GM23248 (cell line): Measurements from ENCODE around the gene GPR27. TPM values are rescaled to one million over a fixed set of nuclear protein-coding genes. Genes with fewer than 3 reads are reported as not detected.

Experiments
- DNase-seq: peaks from one replicate; pipeline ENCODE4 v3.0.0-alpha.2; 2015
- H2AFZ ChIP-seq: fragments of 200-600 bp; sonication (generic); 2 replicates; pipeline ENCODE4 v1.6.1; 2016; ENCODE audit warnings: antibody characterized with exemption
- H3F3A ChIP-seq: fragments of 200-600 bp; sonication (generic); 2 replicates; pipeline ENCODE4 v1.6.1; 2016; ENCODE audit warnings: mild to moderate bottlenecking, antibody characterized with exemption, mixed run types; ENCODE audit not compliant: insufficient read depth
- H3K27ac ChIP-seq: fragments of 200-600 bp; sonication (generic); 2 replicates; pipeline ENCODE4 v1.5.1; 2016; ENCODE audit warnings: mild to moderate bottlenecking
- H3K27me3 ChIP-seq: fragments of 200-600 bp; sonication (generic); replicated peaks from 2 replicates; pipeline ENCODE4 v1.6.1; 2016; ENCODE audit warnings: mild to moderate bottlenecking; ENCODE audit not compliant: insufficient read depth
- H3K36me3 ChIP-seq: fragments of 200-600 bp; sonication (generic); 2 replicates; pipeline ENCODE4 v1.6.1; 2016; ENCODE audit warnings: low read depth, mild to moderate bottlenecking
- H3K4me1 ChIP-seq: fragments of 200-600 bp; sonication (generic); 2 replicates; pipeline ENCODE4 v1.6.1; 2016; ENCODE audit warnings: mild to moderate bottlenecking; ENCODE audit not compliant: insufficient read depth
- H3K4me2 ChIP-seq: fragments of 200-600 bp; sonication (generic); one replicate; pipeline ENCODE4 v1.6.1; 2016; ENCODE audit warnings: mild to moderate bottlenecking; ENCODE audit not compliant: unreplicated experiment
- H3K4me3 ChIP-seq: fragments of 200-600 bp; sonication (generic); 2 replicates; pipeline ENCODE4 v1.5.1; 2016; ENCODE audit warnings: mild to moderate bottlenecking
- H3K79me2 ChIP-seq: fragments of 200-600 bp; sonication (generic); 2 replicates; pipeline ENCODE4 v1.6.1; 2016; ENCODE audit warnings: mild to moderate bottlenecking; ENCODE audit not compliant: insufficient read depth
- H3K9ac ChIP-seq: fragments of 200-600 bp; sonication (generic); 2 replicates; pipeline ENCODE4 v1.6.1; 2016; ENCODE audit warnings: mild to moderate bottlenecking
- H3K9me2 ChIP-seq: fragments of 200-600 bp; sonication (generic); 2 replicates; pipeline ENCODE4 v1.6.1; 2016; ENCODE audit warnings: mixed run types, mild to moderate bottlenecking, moderate library complexity; ENCODE audit not compliant: insufficient read depth
- H3K9me3 ChIP-seq: fragments of 200-600 bp; sonication (generic); one replicate; pipeline ENCODE4 v1.6.1; 2017; ENCODE audit warnings: low read depth
- H4K20me1 ChIP-seq: fragments of 200-600 bp; sonication (generic); 2 replicates; pipeline ENCODE4 v1.6.0; 2016; ENCODE audit not compliant: insufficient read depth
- EZH2 ChIP-seq: fragments of 200-600 bp; sonication (generic); IDR thresholded peaks from 2 replicates; pipeline ENCODE4 v1.6.1; 2018; ENCODE audit warnings: antibody characterized with exemption, mild to moderate bottlenecking; ENCODE audit not compliant: insufficient read depth, poor library complexity, severe bottlenecking
- EZH2phosphoT487 ChIP-seq: fragments of 200-600 bp; sonication (generic); IDR thresholded peaks from 2 replicates; pipeline ENCODE4 v1.6.1; 2018; ENCODE audit warnings: antibody characterized with exemption, moderate library complexity, mild to moderate bottlenecking, low read depth; ENCODE audit not compliant: insufficient read depth
- WGBS, 2 experiments: methylation state at CpG; one replicate each; pipeline ENCODE4 v1.1.6; 2015 to 2017; ENCODE audit warnings: low lambda C conversion rate in 2 of 2, low coverage in 1 of 2; ENCODE audit errors: missing lambda C conversion rate in 2 of 2; 5-methylcytosine and 5-hydroxymethylcytosine counted together
- in situ Hi-C: fragments of 300-500 bp; cut with MboI; formaldehyde crosslinking; loops from 2 replicates; pipeline ENCODE4 v1.15.0; 2020
- polyA plus RNA-seq: library from polyadenylated mRNA; unstranded; fragments of >200 nt; fragmentation: Nextera tagmentation; extraction: Ambion mirVana; gene quantifications from 2 replicates; pipeline ENCODE4 v1.2.1, GENCODE V29; 2016
- total RNA-seq: library from RNA; depleted of rRNA; stranded (reverse); fragments of >200 nt; shearing (Covaris generic); gene quantifications from 2 replicates; pipeline ENCODE4 v1.2.3, GENCODE V29; 2014; rRNA removed

The GPR27 gene
- not detected in 2 replicates for total RNA-seq
- 0.10 TPM in 1 of 2 replicates, not detected in the other for polyA plus RNA-seq

- no peak within 1 kb of the TSS for H3K4me2 ChIP-seq
These were observed at the start of gene GPR27 for GRCh38 chr3:71753701-71754609. GPR27 (plus strand) TSS chr3:71753855; CDS start chr3:71754050, 195 bp downstream.

GRCh38 chr3:71704915-71705314 lies 48.7 kb upstream of the GPR27 start:
- Histone ChIP-seq H3K9me2 (no peaks in the 10 kb centered on the region), H3K4me1 (peaks cover 10% of the 10 kb centered on the region), H3K27me3 (no peaks in the 10 kb centered on the region), H3K4me3 (no peak overlapping the region), H3K4me2 (no peak overlapping the region), H3K36me3 (no peaks in the 10 kb centered on the region), H3K9ac (no peak overlapping the region), H2AFZ (no peak overlapping the region), H4K20me1 (no peaks in the 10 kb centered on the region), H3K79me2 (no peaks in the 10 kb centered on the region), H3K27ac (no peak overlapping the region), H3K9me3 (no peaks in the 10 kb centered on the region), H3F3A (no peaks in the 10 kb centered on the region; the same call in 1 of the 2 replicates)
- DNase-seq, result no peak
- TF ChIP-seq EZH2phosphoT487, result no peak
- no peak for TF ChIP-seq EZH2
- in situ Hi-C loops, result loop anchor here (25.0 kb wide), 2 partner anchors 557 to 1382 kb away; no protein-coding TSS in a partner anchor

More at GRCh38 chr3:71753701-71754609, at the start of gene GPR27:
- H3K79me2 ChIP-seq, result no peaks in the 10 kb centered on the region
- DNase-seq, result peak; percentile 56
- H3K4me1 ChIP-seq, result no peaks in the 10 kb centered on the region
- H3K27ac ChIP-seq, result no peak within 1 kb of the TSS
- no peaks in the 10 kb centered on the region for H3F3A ChIP-seq
- TF ChIP-seq EZH2phosphoT487 (no peak), EZH2 (no peak)
- H3K36me3 ChIP-seq, result no peaks in the 10 kb centered on the region
- H3K4me3 ChIP-seq, result peak within 1 kb of the TSS; percentile 42
- H3K27me3 ChIP-seq, result peaks cover 59% of the 10 kb centered on the region
- no peaks in the 10 kb centered on the region for H3K9me3 ChIP-seq
- H3K9me2 ChIP-seq, result no peaks in the 10 kb centered on the region
- no peak within 1 kb of the TSS for H3K9ac ChIP-seq
- no peaks in the 10 kb centered on the region for H4K20me1 ChIP-seq
- in situ Hi-C loops, result no loop called here
- H2AFZ ChIP-seq, result no peak within 1 kb of the TSS
- 4% methylated on average over 81 to 105 of the region's 131 CpGs for WGBS, 2 experiments

- no peak for DNase-seq
- Histone ChIP-seq H4K20me1 (no peaks in the 10 kb centered on the region), H2AFZ (no peak overlapping the region), H3K9me2 (no peaks in the 10 kb centered on the region), H3K4me2 (no peak overlapping the region), H3K9ac (no peak overlapping the region), H3K4me1 (peaks cover 10% of the 10 kb centered on the region), H3K9me3 (no peaks in the 10 kb centered on the region), H3F3A (no peaks in the 10 kb centered on the region; the same call in 1 of the 2 replicates), H3K36me3 (no peaks in the 10 kb centered on the region), H3K27ac (no peak overlapping the region), H3K27me3 (no peaks in the 10 kb centered on the region), H3K79me2 (no peaks in the 10 kb centered on the region), H3K4me3 (no peak overlapping the region)
- WGBS, 2 experiments, result 79 to 91% methylated on average over 5 of the region's 5 CpGs
- in situ Hi-C loops, result loop anchor here (25.0 kb wide), 2 partner anchors 557 to 1382 kb away; no protein-coding TSS in a partner anchor
- TF ChIP-seq EZH2phosphoT487 (no peak), EZH2 (no peak)
These were observed 48.0 kb upstream of the GPR27 start for GRCh38 chr3:71705681-71706080.

GRCh38 chr3:71707595-71707994 lies 46.1 kb upstream of the GPR27 start:
- no peak for TF ChIP-seq EZH2phosphoT487
- no peak for TF ChIP-seq EZH2
- peak; percentile 65 for DNase-seq
- H3K4me1 ChIP-seq, result peaks cover 10% of the 10 kb centered on the region
- no peaks in the 10 kb centered on the region for H3K36me3 ChIP-seq
- no peak overlapping the region for H3K4me3 ChIP-seq
- H3K9me2 ChIP-seq, result no peaks in the 10 kb centered on the region
- H2AFZ ChIP-seq, result no peak overlapping the region
- H3F3A ChIP-seq, result no peaks in the 10 kb centered on the region; the same call in 1 of the 2 replicates
- H3K9ac ChIP-seq, result no peak overlapping the region
- WGBS, 2 experiments, result 70 to 71% methylated on average over 5 of the region's 5 CpGs
- no peaks in the 10 kb centered on the region for H3K27me3 ChIP-seq
- no peaks in the 10 kb centered on the region for H3K79me2 ChIP-seq
- H3K4me2 ChIP-seq, result no peak overlapping the region
- H4K20me1 ChIP-seq, result no peaks in the 10 kb centered on the region
- H3K27ac ChIP-seq, result peak overlapping the region; percentile 21; the same call in 1 of the 2 replicates
- in situ Hi-C loops, result loop anchor here (25.0 kb wide), 2 partner anchors 555 to 1380 kb away; no protein-coding TSS in a partner anchor
- no peaks in the 10 kb centered on the region for H3K9me3 ChIP-seq
